KOPT-K1 (cell line): ENCODE data around the gene SMPD1.

Source experiments
- H3K27ac ChIP-seq: fragments of 200-600 bp; sonication (generic); 2 replicates; pipeline ENCODE4 v1.5.1; 2016; ENCODE audit warnings: antibody characterized with exemption, mild to moderate bottlenecking, low read depth, low read length; ENCODE audit not compliant: poor library complexity, severe bottlenecking
- H3K36me3 ChIP-seq: fragments of 200-600 bp; sonication (generic); 2 replicates; pipeline ENCODE4 v1.5.1; 2017; ENCODE audit warnings: antibody characterized with exemption, mild to moderate bottlenecking, low read length, moderate library complexity; ENCODE audit not compliant: insufficient read depth
- H3K9me3 ChIP-seq: fragments of 200-600 bp; sonication (generic); 2 replicates; pipeline ENCODE4 v1.5.1; 2017; ENCODE audit warnings: antibody characterized with exemption, low read length, mild to moderate bottlenecking; ENCODE audit not compliant: insufficient read depth, poor library complexity, severe bottlenecking

Gene SMPD1

GRCh38 chr11:6419009-6419631 lies 28.8 kb downstream of the SMPD1 start, which contains the start of gene APBB1:
Gene APBB1 (minus strand): TSS chr11:6419094. CDS start chr11:6411347, 7,747 bp downstream.
- Histone ChIP-seq H3K36me3 (no peaks in the 10 kb centered on the region), H3K27ac (no peak within 1 kb of the TSS), H3K9me3 (no peaks in the 10 kb centered on the region)

DNA sequence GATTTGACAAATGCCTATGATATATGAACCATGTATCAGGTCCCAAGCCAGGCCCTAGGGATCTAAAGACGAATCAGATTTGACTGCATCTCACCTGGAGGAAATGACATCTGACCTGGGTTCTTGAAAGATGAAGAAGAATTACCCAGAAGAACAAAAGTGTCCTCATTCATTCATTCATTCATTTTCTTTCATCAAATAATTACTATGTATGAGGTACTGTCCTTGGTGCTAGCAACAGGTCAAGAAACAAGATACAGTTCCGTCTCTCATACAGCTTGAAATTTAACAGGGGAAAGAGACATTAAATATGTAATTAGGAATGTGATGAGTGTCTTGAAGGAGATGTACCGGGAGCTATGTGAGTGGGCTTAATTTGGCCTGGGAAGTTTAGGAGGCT lies 30.4 kb downstream of the SMPD1 start:
- H3K9me3 ChIP-seq, result no peaks in the 10 kb centered on the region
- H3K36me3 ChIP-seq, result no peaks in the 10 kb centered on the region
- no peak overlapping the region for H3K27ac ChIP-seq

DNA sequence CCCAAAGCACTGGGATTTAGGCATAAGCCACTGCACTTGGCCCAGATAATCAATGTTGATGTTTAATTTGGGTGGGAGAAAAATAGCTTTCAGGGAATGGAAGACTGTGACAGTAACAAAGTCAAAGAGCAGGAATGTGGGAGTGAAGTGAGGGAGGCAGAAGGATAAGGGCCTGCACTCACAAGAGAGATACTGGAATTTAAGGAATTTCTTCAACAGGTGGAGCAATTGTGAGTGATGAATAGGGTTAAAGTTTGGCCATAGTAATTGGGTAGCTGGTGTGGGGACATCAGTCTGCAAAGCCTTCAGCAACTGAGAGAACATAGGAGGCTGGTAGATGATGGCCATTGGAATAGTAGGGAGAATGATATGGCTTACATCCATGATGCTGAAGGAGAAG lies 37.2 kb downstream of the SMPD1 start:
- Histone ChIP-seq H3K36me3 (no peaks in the 10 kb centered on the region), H3K27ac (no peak overlapping the region), H3K9me3 (no peaks in the 10 kb centered on the region)

- H3K36me3 ChIP-seq, result no peaks in the 10 kb centered on the region
- H3K9me3 ChIP-seq, result no peaks in the 10 kb centered on the region
- no peak overlapping the region for H3K27ac ChIP-seq
Measured at GRCh38 chr11:6431861-6432260, 41.6 kb downstream of the SMPD1 start.

DNA sequence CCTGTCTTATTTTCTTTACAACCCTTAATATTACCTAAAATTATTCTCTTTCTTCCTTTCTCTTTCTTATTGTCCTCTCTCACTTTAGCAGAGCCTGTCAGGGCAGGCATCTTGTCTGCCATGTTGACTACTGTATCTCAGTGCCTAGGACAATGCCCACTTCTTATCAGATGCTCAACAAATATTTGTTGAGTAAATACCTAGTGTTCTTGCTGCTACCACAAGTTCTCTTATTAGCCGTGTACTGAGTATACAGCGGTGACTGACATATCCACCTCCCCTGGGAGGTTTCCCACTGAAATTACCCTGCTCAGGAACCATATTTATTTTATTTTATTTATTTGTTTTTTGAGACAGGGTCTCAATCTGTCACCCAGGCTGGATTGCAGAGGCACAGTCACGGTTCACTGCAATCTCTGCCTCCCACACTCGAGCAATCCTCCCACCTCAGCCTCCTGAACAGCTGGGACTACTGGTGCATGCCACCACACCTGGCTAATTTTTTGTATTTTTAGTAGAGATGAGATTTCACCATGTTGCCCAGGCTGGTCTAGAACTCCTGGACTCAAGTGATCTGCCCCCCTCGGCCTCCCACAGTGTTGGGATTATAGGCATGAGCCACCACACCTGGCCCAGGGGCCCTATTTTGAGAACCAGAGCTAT lies 43.9 kb downstream of the SMPD1 start:
- Histone ChIP-seq H3K9me3 (no peaks in the 10 kb centered on the region), H3K36me3 (no peaks in the 10 kb centered on the region), H3K27ac (no peak overlapping the region)

- no peaks in the 10 kb centered on the region for H3K9me3 ChIP-seq
- H3K27ac ChIP-seq, result no peak overlapping the region
Measured at GRCh38 chr11:6437423-6437822, 47.1 kb downstream of the SMPD1 start.

DNA sequence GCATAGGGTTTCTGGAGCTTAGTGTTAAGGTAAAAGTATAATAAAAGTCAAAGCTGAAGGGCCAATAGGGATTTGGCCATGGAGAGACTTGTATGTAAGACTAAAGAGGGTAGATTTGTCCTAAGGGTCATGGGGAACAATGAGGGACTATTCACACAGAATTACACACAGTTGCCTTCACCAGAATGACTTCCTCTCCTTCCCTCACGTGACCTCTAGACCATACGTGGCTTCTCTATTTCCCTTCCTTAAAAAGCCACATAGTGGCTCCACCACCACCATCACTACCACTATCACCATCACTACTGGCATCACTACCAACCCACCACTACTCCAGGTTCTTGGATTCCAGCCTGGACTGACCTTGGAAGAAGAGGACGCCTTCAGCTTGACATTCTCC lies 47.7 kb downstream of the SMPD1 start:
- no peaks in the 10 kb centered on the region for H3K9me3 ChIP-seq
- no peak overlapping the region for H3K27ac ChIP-seq
- no peaks in the 10 kb centered on the region for H3K36me3 ChIP-seq

More at GRCh38 chr11:6437423-6437822, 47.1 kb downstream of the SMPD1 start:
- H3K36me3 ChIP-seq, result no peaks in the 10 kb centered on the region

DNA sequence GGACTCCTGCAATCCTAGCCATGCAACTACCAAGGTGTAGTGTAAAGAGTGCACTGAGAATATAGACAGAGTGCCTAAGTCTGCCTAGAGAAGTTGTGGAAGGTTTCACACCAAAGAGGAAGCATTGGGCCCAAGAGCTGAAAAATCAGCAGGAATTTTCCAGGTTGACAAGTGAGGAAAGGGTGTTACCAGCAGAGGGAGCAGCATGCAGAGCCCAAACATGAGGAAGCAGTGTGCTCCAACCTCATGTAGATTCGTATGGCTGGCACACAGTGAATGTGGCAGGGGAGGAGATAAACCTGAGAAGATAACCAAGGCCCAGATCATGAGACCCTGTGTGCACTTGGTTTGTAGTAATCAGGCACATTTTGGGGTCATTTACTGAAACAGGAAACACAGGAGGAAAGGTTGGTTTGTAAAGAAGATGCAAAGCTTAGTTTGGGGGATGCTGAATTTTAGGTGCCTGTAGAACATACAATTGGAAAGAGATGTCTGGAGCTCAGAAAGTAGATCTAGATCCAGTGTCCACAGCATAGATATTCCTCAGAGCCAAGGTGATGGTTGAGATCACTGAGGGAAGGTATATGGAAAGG lies 48.8 kb downstream of the SMPD1 start:
- Histone ChIP-seq H3K27ac (no peak overlapping the region), H3K36me3 (no peaks in the 10 kb centered on the region), H3K9me3 (no peaks in the 10 kb centered on the region)

- no peaks in the 10 kb centered on the region for H3K9me3 ChIP-seq
- H3K36me3 ChIP-seq, result no peaks in the 10 kb centered on the region
- no peak within 1 kb of the TSS for H3K27ac ChIP-seq
Measured at GRCh38 chr11:6440906-6441358, 50.7 kb downstream of the SMPD1 start, which contains the start of gene HPX. Gene HPX (minus strand): TSS chr11:6440987. CDS start chr11:6440963, 24 bp downstream.

GRCh38 chr11:6442441-6442840 lies 52.2 kb downstream of the SMPD1 start:
- Histone ChIP-seq H3K27ac (no peak overlapping the region), H3K9me3 (no peaks in the 10 kb centered on the region), H3K36me3 (no peaks in the 10 kb centered on the region)

- H3K9me3 ChIP-seq, result no peaks in the 10 kb centered on the region
- H3K36me3 ChIP-seq, result no peaks in the 10 kb centered on the region
- H3K27ac ChIP-seq, result no peak overlapping the region
Measured at GRCh38 chr11:6443269-6444003, 53.2 kb downstream of the SMPD1 start.
